Kidney (tissue), 14 donors: ENCODE results near the gene CD2AP. TPM values are rescaled to one million over a fixed set of nuclear protein-coding genes. Genes with fewer than 3 reads are reported as not detected.

Source experiments
- DNase-seq, 5 donors: peaks; one replicate each; pipeline ENCODE4 v3.0.0-alpha.2; 2013 to 2020
- FAIRE-seq: peaks from 2 replicates; lab custom pipeline; 2012; peaks lifted over from hg19 to GRCh38; lab: Jason Lieb, UNC
- H3K27ac ChIP-seq, 2 donors: one replicate each; pipeline ENCODE4 v1.7.0; 2013; ENCODE audit warnings: low read depth in 2 of 2, low read length in 2 of 2, inconsistent platforms in 1 of 2
- H3K27me3 ChIP-seq: one replicate; pipeline ENCODE4 v1.7.1; 2013; ENCODE audit warnings: low read length, inconsistent platforms; ENCODE audit not compliant: control insufficient read depth, insufficient read depth
- H3K36me3 ChIP-seq, 3 donors: one replicate each; pipeline versions ENCODE4 v1.7.0 to v1.7.1; 2013; ENCODE audit warnings: low read length in 3 of 3, control low read depth in 1 of 3, inconsistent platforms in 1 of 3; ENCODE audit not compliant: insufficient read depth in 3 of 3, control insufficient read depth in 2 of 3
- H3K4me1 ChIP-seq, 3 donors: one replicate each; pipeline versions ENCODE4 v1.7.0 to v1.7.1; 2013; ENCODE audit warnings: low read length in 3 of 3, inconsistent platforms in 1 of 3, low read depth in 1 of 3; ENCODE audit not compliant: control insufficient read depth in 2 of 3, insufficient read depth in 2 of 3
- H3K4me3 ChIP-seq, 3 donors: one replicate each; pipeline versions ENCODE4 v1.7.0 to v1.8.1; 2013; ENCODE audit warnings: low read length in 3 of 3, control low read depth in 1 of 3, inconsistent platforms in 1 of 3
- H3K9ac ChIP-seq, 3 donors: one replicate each; pipeline versions ENCODE4 v1.7.0 to v1.7.1; 2013; ENCODE audit warnings: low read length in 3 of 3, control low read depth in 1 of 3, inconsistent platforms in 1 of 3
- H3K9me3 ChIP-seq, 3 donors: one replicate each; pipeline versions ENCODE4 v1.7.0 to v1.7.1; 2013; ENCODE audit warnings: low read length in 3 of 3, control low read depth in 1 of 3, inconsistent platforms in 1 of 3; ENCODE audit not compliant: control insufficient read depth in 2 of 3, insufficient read depth in 1 of 3
- CTCF ChIP-seq: IDR thresholded peaks from 3 replicates; pipeline ENCODE4 v1.5.1; 2012; ENCODE audit warnings: mild to moderate bottlenecking, moderate library complexity, borderline replicate concordance; ENCODE audit not compliant: insufficient read depth; ENCODE audit errors: extremely low read depth
- intact Hi-C: fragments of 100-400 bp; cut with DNase I; formaldehyde crosslinking; loops from one replicate; pipeline ENCODE4 v1.11.1; 2022
- polyA plus RNA-seq: library from polyadenylated mRNA; stranded (reverse); fragments of 350-450 nt; fragmentation: Illumina TruSeq; extraction: RNeasy Lipid Tissue Mini Kit (QIAGEN cat#74804); gene quantifications from one replicate; pipeline ENCODE4 v1.2.3, GENCODE V29; 2014; ENCODE audit warnings: low read depth, low replicate concordance; ENCODE audit not compliant: insufficient read depth
- total RNA-seq: library from RNA; stranded (reverse); fragmentation: NEBNext Ultra II Directional; extraction: Animal tissue kit (Norgen Biotek cat#: 25700); gene quantifications from one replicate; pipeline ENCODE4 v1.2.1, GENCODE V29; 2021
- donor health status: control.
- donor health status: control.
- donor health status: control.
- donor health status: control.
- donor health status: control.
- donor health status: DM: yes; HTN: yes; CAD: no.
- donor health status: Normal renal cell carcinoma (clear cell type).

CD2AP gene
- total and polyA plus RNA-seq, 2 donors from 2014 or later = 19.5 to 87.6 TPM

GRCh38 chr6:47573109-47573508 is 95.5 kb downstream of the CD2AP start:
- Histone ChIP-seq H3K9ac (no peak overlapping the region), H3K4me1 (peaks cover 0 to 5% (median 2%) of the 10 kb centered on the region in 3 donors), H3K4me3 (no peak overlapping the region), H3K27me3 (no peaks in the 10 kb centered on the region), H3K36me3 (peaks cover 0 to 1% (median 0%) of the 10 kb centered on the region in 3 donors), H3K9me3 (no peaks in the 10 kb centered on the region), H3K27ac (no peak overlapping the region)
- intact Hi-C loops = no loop called here
- DNase-seq (no peak), FAIRE-seq (no peak)
- TF ChIP-seq CTCF = no peak

- Histone ChIP-seq H3K9ac (no peak overlapping the region), H3K27me3 (no peaks in the 10 kb centered on the region), H3K4me3 (no peak overlapping the region), H3K36me3 (peaks cover under 1 to 5% (median 4%) of the 10 kb centered on the region in 3 donors), H3K9me3 (no peaks in the 10 kb centered on the region), H3K4me1 (peaks cover 0 to 5% (median 2%) of the 10 kb centered on the region in 3 donors), H3K27ac (no peak overlapping the region)
- no peak for TF ChIP-seq CTCF
- FAIRE-seq (no peak), DNase-seq (no peak)
- intact Hi-C loops = no loop called here
Observed at GRCh38 chr6:47574789-47575188, 97.2 kb downstream of the CD2AP start.

GRCh38 chr6:47579040-47579439 is 101.5 kb downstream of the CD2AP start:
- no peaks in the 10 kb centered on the region for H3K27me3 ChIP-seq
- no peak overlapping the region for H3K4me3 ChIP-seq
- H3K9me3 ChIP-seq = no peaks in the 10 kb centered on the region
- no peak for FAIRE-seq
- no peak overlapping the region for H3K27ac ChIP-seq
- intact Hi-C loops = no loop called here
- TF ChIP-seq CTCF = no peak
- H3K9ac ChIP-seq = no peak overlapping the region
- peaks cover 2 to 12% (median 10%) of the 10 kb centered on the region in 3 donors for H3K36me3 ChIP-seq
- DNase-seq = no peak
- H3K4me1 ChIP-seq = no peaks in the 10 kb centered on the region

- Histone ChIP-seq H3K27me3 (no peaks in the 10 kb centered on the region), H3K9me3 (no peaks in the 10 kb centered on the region), H3K4me1 (no peaks in the 10 kb centered on the region), H3K9ac (no peak overlapping the region), H3K27ac (no peak overlapping the region), H3K36me3 (peaks cover 2 to 15% (median 14%) of the 10 kb centered on the region in 3 donors), H3K4me3 (no peak overlapping the region)
- DNase-seq = no peak
- intact Hi-C loops = no loop called here
- no peak for TF ChIP-seq CTCF
- no peak for FAIRE-seq
Observed at GRCh38 chr6:47581591-47581990, 104.0 kb downstream of the CD2AP start.
